GM23338 (cell line): Measurements from ENCODE around the gene LYZL4. TPM values are rescaled to one million over a fixed set of nuclear protein-coding genes. Genes with fewer than 3 reads are reported as not detected.

Experiments
- ATAC-seq: fragments of 200-7000 bp; cut with Tn5 transposase; 3 replicates; pipeline ENCODE4 v1.9.1; 2020
- DNase-seq: peaks from one replicate; pipeline ENCODE4 v3.0.0-alpha.2; 2015; ENCODE audit warnings: low spot score
- H2AFZ ChIP-seq: fragments of 200-600 bp; sonication (generic); 2 replicates; pipeline ENCODE4 v1.8.0; 2016; ENCODE audit warnings: antibody characterized with exemption, mild to moderate bottlenecking, moderate library complexity
- H3F3A ChIP-seq: fragments of 200-600 bp; sonication (generic); replicated peaks from 2 replicates; pipeline ENCODE4 v1.8.0; 2017; ENCODE audit warnings: antibody characterized with exemption, mixed run types, low read depth
- H3K27ac ChIP-seq: fragments of 200-600 bp; sonication (generic); 2 replicates; pipeline ENCODE4 v1.6.1; 2016; ENCODE audit warnings: low read depth
- H3K27me3 ChIP-seq: fragments of 200-600 bp; sonication (generic); 2 replicates; pipeline ENCODE4 v1.8.0; 2016; ENCODE audit warnings: mild to moderate bottlenecking, mixed run types, moderate library complexity; ENCODE audit not compliant: insufficient read depth
- H3K36me3 ChIP-seq: fragments of 200-600 bp; sonication (generic); 2 replicates; pipeline ENCODE4 v1.8.0; 2016; ENCODE audit warnings: mild to moderate bottlenecking; ENCODE audit not compliant: insufficient read depth
- H3K4me1 ChIP-seq: fragments of 200-600 bp; sonication (generic); 2 replicates; pipeline ENCODE4 v1.8.0; 2016; ENCODE audit warnings: mild to moderate bottlenecking, moderate library complexity; ENCODE audit not compliant: insufficient read depth
- H3K4me2 ChIP-seq: fragments of 200-600 bp; sonication (generic); 2 replicates; pipeline ENCODE4 v1.7.1; 2017; ENCODE audit warnings: mixed run types
- H3K4me3 ChIP-seq: fragments of 200-600 bp; sonication (generic); 2 replicates; pipeline ENCODE4 v1.6.1; 2016; ENCODE audit warnings: mixed run types
- H3K79me2 ChIP-seq: fragments of 200-600 bp; sonication (generic); replicated peaks from 2 replicates; pipeline ENCODE4 v1.8.0; 2017; ENCODE audit warnings: mild to moderate bottlenecking; ENCODE audit not compliant: insufficient read depth
- H3K9me2 ChIP-seq: fragments of 200-600 bp; sonication (generic); 2 replicates; pipeline ENCODE4 v1.8.0; 2017; ENCODE audit not compliant: insufficient read depth
- H4K20me1 ChIP-seq: fragments of 200-600 bp; sonication (generic); replicated peaks from 2 replicates; pipeline ENCODE4 v1.8.0; 2017; ENCODE audit warnings: mild to moderate bottlenecking; ENCODE audit not compliant: insufficient read depth
- H3K27ac Mint-ChIP-seq: 2 replicates; pipeline ENCODE4 v1.8.0; 2020; ENCODE audit warnings: inconsistent platforms, mild to moderate bottlenecking, moderate library complexity, mixed read lengths
- H3K27me3 Mint-ChIP-seq: 3 replicates; pipeline ENCODE4 v1.8.0; 2022; ENCODE audit warnings: low read depth, mild to moderate bottlenecking, moderate library complexity, mixed read lengths, inconsistent platforms; ENCODE audit not compliant: insufficient read depth, poor library complexity
- H3K36me3 Mint-ChIP-seq: 3 replicates; pipeline ENCODE4 v1.8.0; 2021; ENCODE audit warnings: low read depth, mild to moderate bottlenecking, inconsistent platforms, moderate library complexity, mixed read lengths
- H3K4me1 Mint-ChIP-seq: 3 replicates; pipeline ENCODE4 v1.8.0; 2020; ENCODE audit warnings: mild to moderate bottlenecking, inconsistent platforms, mixed read lengths
- H3K4me3 Mint-ChIP-seq: 3 replicates; pipeline ENCODE4 v1.8.0; 2021; ENCODE audit warnings: moderate library complexity, mild to moderate bottlenecking, inconsistent platforms, mixed read lengths
- H3K9me3 Mint-ChIP-seq: 3 replicates; pipeline ENCODE4 v1.8.0; 2020; ENCODE audit warnings: moderate library complexity, mild to moderate bottlenecking, inconsistent platforms, mixed read lengths
- CREB1 ChIP-seq: fragments of 250-450 bp; sonication (Bioruptor Pico); IDR thresholded peaks from 2 replicates; pipeline ENCODE4 v1.5.0; 2020; ENCODE audit warnings: low read depth, mild to moderate bottlenecking, moderate library complexity
- EZH2 ChIP-seq: fragments of 200-600 bp; sonication (generic); IDR thresholded peaks from one replicate; pipeline ENCODE4 v1.8.0; 2017; ENCODE audit warnings: antibody characterized with exemption, mild to moderate bottlenecking, low read depth; ENCODE audit not compliant: unreplicated experiment
- EZH2phosphoT487 ChIP-seq: fragments of 200-600 bp; sonication (generic); IDR thresholded peaks from one replicate; pipeline ENCODE4 v1.8.1; 2018; ENCODE audit warnings: antibody characterized with exemption; ENCODE audit not compliant: unreplicated experiment
- JUNB ChIP-seq: IDR thresholded peaks from one replicate; pipeline ENCODE4 v1.6.1; 2016; ENCODE audit warnings: antibody characterized with exemption; ENCODE audit not compliant: unreplicated experiment
- NANOG ChIP-seq: IDR thresholded peaks from 2 replicates; pipeline ENCODE4 v1.6.1; 2016; ENCODE audit warnings: antibody characterized with exemption, borderline replicate concordance
- POLR2AphosphoS5 ChIP-seq: IDR thresholded peaks from 2 replicates; pipeline ENCODE4 v1.6.1; 2016; ENCODE audit warnings: antibody characterized with exemption, low read depth
- STAT1 ChIP-seq: IDR thresholded peaks from one replicate; pipeline ENCODE4 v1.6.1; 2016; ENCODE audit warnings: antibody characterized with exemption; ENCODE audit not compliant: unreplicated experiment
- ZNF114 ChIP-seq: fragments of 250-450 bp; sonication (Bioruptor Pico); IDR thresholded peaks from 2 replicates; pipeline ENCODE4 v1.5.0; 2020; ENCODE audit warnings: mild to moderate bottlenecking, moderate library complexity
- ZNF331 ChIP-seq: fragments of 250-450 bp; sonication (Bioruptor Pico); IDR thresholded peaks from 2 replicates; pipeline ENCODE4 v1.5.0; 2020; ENCODE audit warnings: low read depth, mild to moderate bottlenecking, moderate library complexity
- ZNF462 ChIP-seq: fragments of 250-450 bp; sonication (Bioruptor Pico); IDR thresholded peaks from 2 replicates; pipeline ENCODE4 v1.5.0; 2020; ENCODE audit warnings: mild to moderate bottlenecking, moderate library complexity
- polyA plus RNA-seq: library from polyadenylated mRNA; unstranded; fragments of >200 nt; fragmentation: Nextera tagmentation; extraction: Ambion mirVana; gene quantifications from 2 replicates; pipeline ENCODE4 v1.2.1, GENCODE V29; 2016
- total RNA-seq: library from RNA; depleted of rRNA; stranded (reverse); fragments of >200 nt; shearing (Covaris generic); gene quantifications from 2 replicates; pipeline ENCODE4 v1.2.3, GENCODE V29; 2014
- TF ChIP-seq, protein P1 (sequence below), 2 experiments: fragments of 200-600 bp in 1 of 2; sonication (generic) in 1 of 2; conservative IDR thresholded peaks; 2 replicates each; pipeline versions ENCODE4 v1.5.1 to v1.6.1; 2016 to 2017; ENCODE audit warnings: antibody characterized with exemption in 2 of 2, low read depth in 2 of 2, mild to moderate bottlenecking in 2 of 2, moderate library complexity in 1 of 2
- TF ChIP-seq, protein P2 (sequence below): IDR thresholded peaks from 2 replicates; pipeline ENCODE4 v1.6.1; 2016; ENCODE audit warnings: antibody characterized with exemption
- TF ChIP-seq, protein P3 (sequence below): IDR thresholded peaks from one replicate; pipeline ENCODE4 v1.6.1; 2018; ENCODE audit warnings: antibody characterized with exemption; ENCODE audit not compliant: unreplicated experiment

Gene LYZL4
- total and polyA plus RNA-seq, 2 experiments from 2014 or later: not detected

DNA sequence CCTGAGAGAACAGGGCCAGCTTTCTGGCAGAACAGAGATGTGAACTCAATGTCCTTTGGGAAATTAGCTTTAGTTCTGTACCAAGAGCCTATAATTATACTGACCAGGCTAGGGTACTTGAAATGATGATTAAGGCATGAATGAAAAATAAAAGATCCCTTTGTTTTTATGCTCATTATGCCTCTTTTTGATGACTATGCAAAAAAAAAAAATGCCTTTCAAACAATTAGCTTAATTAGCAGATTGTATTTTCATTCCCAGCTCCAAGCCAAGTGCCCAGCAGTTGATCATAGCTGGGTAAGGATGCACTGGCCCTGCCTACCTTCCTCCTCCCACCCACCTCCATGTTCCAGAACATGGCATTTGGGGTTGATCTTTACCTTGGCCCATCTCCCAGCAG, 56.8 kb downstream of the LYZL4 start:
- Mint-ChIP-seq H3K9me3 (peaks cover 4% of the 10 kb centered on the region; the same call in 2 of the 3 replicates), H3K4me3 (no peak overlapping the region), H3K4me1 (no peaks in the 10 kb centered on the region), H3K27me3 (peaks cover 3% of the 10 kb centered on the region), H3K27ac (no peak overlapping the region), H3K36me3 (no peaks in the 10 kb centered on the region)
- no peak for ATAC-seq
- no peak overlapping the region for H3K4me3 ChIP-seq
- no peak overlapping the region for H2AFZ ChIP-seq
- H3K79me2 ChIP-seq: no peaks in the 10 kb centered on the region
- no peaks in the 10 kb centered on the region for H3K36me3 ChIP-seq
- no peaks in the 10 kb centered on the region for H3F3A ChIP-seq
- H3K4me1 ChIP-seq: no peaks in the 10 kb centered on the region; the same call in 1 of the 2 replicates
- no peak overlapping the region for H3K27ac ChIP-seq
- no peak for TF ChIP-seq ZNF462 (CRISPR knock-in tag)
- TF ChIP-seq EZH2phosphoT487: no peak
- TF ChIP-seq POLR2AphosphoS5: no peak
- no peak for TF ChIP-seq ZNF331 (CRISPR knock-in tag)
- TF ChIP-seq NANOG: no peak
- TF ChIP-seq, protein P1, sequence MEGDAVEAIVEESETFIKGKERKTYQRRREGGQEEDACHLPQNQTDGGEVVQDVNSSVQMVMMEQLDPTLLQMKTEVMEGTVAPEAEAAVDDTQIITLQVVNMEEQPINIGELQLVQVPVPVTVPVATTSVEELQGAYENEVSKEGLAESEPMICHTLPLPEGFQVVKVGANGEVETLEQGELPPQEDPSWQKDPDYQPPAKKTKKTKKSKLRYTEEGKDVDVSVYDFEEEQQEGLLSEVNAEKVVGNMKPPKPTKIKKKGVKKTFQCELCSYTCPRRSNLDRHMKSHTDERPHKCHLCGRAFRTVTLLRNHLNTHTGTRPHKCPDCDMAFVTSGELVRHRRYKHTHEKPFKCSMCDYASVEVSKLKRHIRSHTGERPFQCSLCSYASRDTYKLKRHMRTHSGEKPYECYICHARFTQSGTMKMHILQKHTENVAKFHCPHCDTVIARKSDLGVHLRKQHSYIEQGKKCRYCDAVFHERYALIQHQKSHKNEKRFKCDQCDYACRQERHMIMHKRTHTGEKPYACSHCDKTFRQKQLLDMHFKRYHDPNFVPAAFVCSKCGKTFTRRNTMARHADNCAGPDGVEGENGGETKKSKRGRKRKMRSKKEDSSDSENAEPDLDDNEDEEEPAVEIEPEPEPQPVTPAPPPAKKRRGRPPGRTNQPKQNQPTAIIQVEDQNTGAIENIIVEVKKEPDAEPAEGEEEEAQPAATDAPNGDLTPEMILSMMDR (conservative IDR thresholded peaks at IDR 0.05; ENCODE audit: low read depth in 2 of 2): no peak
- no peak for TF ChIP-seq CREB1 (CRISPR knock-in tag)
- TF ChIP-seq STAT1: no peak
- no peak for TF ChIP-seq EZH2
- TF ChIP-seq JUNB: no peak
- TF ChIP-seq, protein P2, sequence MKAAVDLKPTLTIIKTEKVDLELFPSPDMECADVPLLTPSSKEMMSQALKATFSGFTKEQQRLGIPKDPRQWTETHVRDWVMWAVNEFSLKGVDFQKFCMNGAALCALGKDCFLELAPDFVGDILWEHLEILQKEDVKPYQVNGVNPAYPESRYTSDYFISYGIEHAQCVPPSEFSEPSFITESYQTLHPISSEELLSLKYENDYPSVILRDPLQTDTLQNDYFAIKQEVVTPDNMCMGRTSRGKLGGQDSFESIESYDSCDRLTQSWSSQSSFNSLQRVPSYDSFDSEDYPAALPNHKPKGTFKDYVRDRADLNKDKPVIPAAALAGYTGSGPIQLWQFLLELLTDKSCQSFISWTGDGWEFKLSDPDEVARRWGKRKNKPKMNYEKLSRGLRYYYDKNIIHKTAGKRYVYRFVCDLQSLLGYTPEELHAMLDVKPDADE: no peak
- TF ChIP-seq, protein P3, sequence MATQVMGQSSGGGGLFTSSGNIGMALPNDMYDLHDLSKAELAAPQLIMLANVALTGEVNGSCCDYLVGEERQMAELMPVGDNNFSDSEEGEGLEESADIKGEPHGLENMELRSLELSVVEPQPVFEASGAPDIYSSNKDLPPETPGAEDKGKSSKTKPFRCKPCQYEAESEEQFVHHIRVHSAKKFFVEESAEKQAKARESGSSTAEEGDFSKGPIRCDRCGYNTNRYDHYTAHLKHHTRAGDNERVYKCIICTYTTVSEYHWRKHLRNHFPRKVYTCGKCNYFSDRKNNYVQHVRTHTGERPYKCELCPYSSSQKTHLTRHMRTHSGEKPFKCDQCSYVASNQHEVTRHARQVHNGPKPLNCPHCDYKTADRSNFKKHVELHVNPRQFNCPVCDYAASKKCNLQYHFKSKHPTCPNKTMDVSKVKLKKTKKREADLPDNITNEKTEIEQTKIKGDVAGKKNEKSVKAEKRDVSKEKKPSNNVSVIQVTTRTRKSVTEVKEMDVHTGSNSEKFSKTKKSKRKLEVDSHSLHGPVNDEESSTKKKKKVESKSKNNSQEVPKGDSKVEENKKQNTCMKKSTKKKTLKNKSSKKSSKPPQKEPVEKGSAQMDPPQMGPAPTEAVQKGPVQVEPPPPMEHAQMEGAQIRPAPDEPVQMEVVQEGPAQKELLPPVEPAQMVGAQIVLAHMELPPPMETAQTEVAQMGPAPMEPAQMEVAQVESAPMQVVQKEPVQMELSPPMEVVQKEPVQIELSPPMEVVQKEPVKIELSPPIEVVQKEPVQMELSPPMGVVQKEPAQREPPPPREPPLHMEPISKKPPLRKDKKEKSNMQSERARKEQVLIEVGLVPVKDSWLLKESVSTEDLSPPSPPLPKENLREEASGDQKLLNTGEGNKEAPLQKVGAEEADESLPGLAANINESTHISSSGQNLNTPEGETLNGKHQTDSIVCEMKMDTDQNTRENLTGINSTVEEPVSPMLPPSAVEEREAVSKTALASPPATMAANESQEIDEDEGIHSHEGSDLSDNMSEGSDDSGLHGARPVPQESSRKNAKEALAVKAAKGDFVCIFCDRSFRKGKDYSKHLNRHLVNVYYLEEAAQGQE: no peak
- TF ChIP-seq ZNF114 (CRISPR knock-in tag): no peak
- DNase-seq: no peak
- H3K9me2 ChIP-seq: peaks cover 8% of the 10 kb centered on the region; the same call in 1 of the 2 replicates
- no peaks in the 10 kb centered on the region for H3K27me3 ChIP-seq
- H3K4me2 ChIP-seq: no peak overlapping the region
- H4K20me1 ChIP-seq: no peaks in the 10 kb centered on the region
